ENCODE results near the gene CFAP45. TPM values are rescaled to one million over a fixed set of nuclear protein-coding genes. Genes with fewer than 3 reads are reported as not detected.
A peak's percentile ranks its signal among the peaks of the same experiment; 100 is the strongest.

Gene CFAP45
- polyA plus RNA-seq, 3 donors = 0.12 to 1.0 TPM; not detected in 1

GRCh38 chr1:159925719-159926078 is 25.7 kb upstream of the CFAP45 start:
- Mint-ChIP-seq H3K9me3 (peaks cover 0 to 3% (median 0%) of the 10 kb centered on the region in 7 donors), H3K27ac (peak overlapping the region; percentile 97 to 100 (median 100)), H3K36me3 (peaks cover 16 to 22% of the 10 kb centered on the region in 2 donors), H3K27me3 (ENCODE audit: low read depth in 3 of 3) (peaks cover 7 to 18% (median 11%) of the 10 kb centered on the region in 3 donors), H3K4me3 (peak overlapping the region; percentile 95 to 96), H3K4me1 (peaks cover 40% of the 10 kb centered on the region)
- H3K27me3 ChIP-seq (ENCODE audit: control insufficient read depth in 2 of 2, insufficient read depth in 2 of 2, low read length in 2 of 2) = no peaks in the 10 kb centered on the region
- H2AFZ ChIP-seq (ENCODE audit: insufficient read depth, low read depth, low read length, poor library complexity, severe bottlenecking) = peak overlapping the region; percentile 58
- H4K20me1 ChIP-seq (ENCODE audit: insufficient read depth, low read length) = peaks cover 21% of the 10 kb centered on the region
- H3K36me3 ChIP-seq (replicated peaks in 1 of 2; ENCODE audit: control insufficient read depth in 1 of 2, insufficient read depth in 2 of 2, low read length in 2 of 2) = peaks cover under 1 to 3% of the 10 kb centered on the region in 2 donors
- peaks cover 53% of the 10 kb centered on the region for H3K79me2 ChIP-seq (ENCODE audit: insufficient read depth, low read length)
- DNase-seq = peak in 2 of 3 donors; percentile 48 to 79
- peak overlapping the region; percentile 78 for H3K4me2 ChIP-seq (replicated peaks; ENCODE audit: extremely low read depth, low read length, poor library complexity, severe bottlenecking)
- peak overlapping the region; percentile 76 to 96 (median 94) for H3K4me3 ChIP-seq (replicated peaks in 1 of 3; ENCODE audit: low read depth in 2 of 3, low read length in 3 of 3)
- H3K9ac ChIP-seq (ENCODE audit: insufficient read depth, low read length, poor library complexity, severe bottlenecking) = peak overlapping the region; percentile 100
- H3K9me3 ChIP-seq (replicated peaks in 1 of 2; ENCODE audit: control insufficient read depth in 1 of 2, insufficient read depth in 1 of 2, low read length in 2 of 2) = no peaks in the 10 kb centered on the region
- intact Hi-C loops (cut with micrococcal nuclease) = loop anchor here in 1 of 2 donors (5.0 to 10.0 kb wide), 2 partner anchors 33 to 419 kb away; partner anchors contain the start of genes COPA and NCSTN
- TF ChIP-seq CTCF (IDR thresholded peaks at IDR 0.05) = no peak
- peak overlapping the region; percentile 95 to 99 for H3K27ac ChIP-seq (ENCODE audit: low read depth in 1 of 2, low read length in 2 of 2)
- WGBS (ENCODE audit: insufficient coverage) = 17% methylated on average over 5 of the region's 7 CpGs
- peaks cover 36 to 43% of the 10 kb centered on the region in 2 donors for H3K4me1 ChIP-seq (ENCODE audit: control insufficient read depth in 1 of 2, insufficient read depth in 2 of 2, low read length in 2 of 2)

- H3K4me3 ChIP-seq (replicated peaks in 1 of 3; ENCODE audit: low read depth in 2 of 3, low read length in 3 of 3) = peak within 1 kb of the TSS; percentile 76 to 96 (median 94)
- no peaks in the 10 kb centered on the region for H3K9me3 ChIP-seq (replicated peaks in 1 of 2; ENCODE audit: control insufficient read depth in 1 of 2, insufficient read depth in 1 of 2, low read length in 2 of 2)
- Mint-ChIP-seq H3K36me3 (peaks cover 22 to 28% of the 10 kb centered on the region in 2 donors), H3K4me3 (peak within 1 kb of the TSS; percentile 96 to 97), H3K27ac (peak within 1 kb of the TSS; percentile 97 to 100 (median 100)), H3K9me3 (peaks cover 0 to 3% (median 0%) of the 10 kb centered on the region in 7 donors), H3K4me1 (peaks cover 42% of the 10 kb centered on the region), H3K27me3 (ENCODE audit: low read depth in 3 of 3) (peaks cover 5 to 18% (median 11%) of the 10 kb centered on the region in 3 donors)
- H3K9ac ChIP-seq (ENCODE audit: insufficient read depth, low read length, poor library complexity, severe bottlenecking) = peak within 1 kb of the TSS; percentile 100
- peak within 1 kb of the TSS; percentile 58 for H2AFZ ChIP-seq (ENCODE audit: insufficient read depth, low read depth, low read length, poor library complexity, severe bottlenecking)
- peaks cover 60% of the 10 kb centered on the region for H3K79me2 ChIP-seq (ENCODE audit: insufficient read depth, low read length)
- H3K4me1 ChIP-seq (ENCODE audit: control insufficient read depth in 1 of 2, insufficient read depth in 2 of 2, low read length in 2 of 2) = peaks cover 39 to 43% of the 10 kb centered on the region in 2 donors
- WGBS (ENCODE audit: insufficient coverage) = under 1% methylated on average over 52 of the region's 58 CpGs
- intact Hi-C loops (cut with micrococcal nuclease) = loop anchor here in 1 of 2 donors (5.0 to 10.0 kb wide), 2 partner anchors 33 to 420 kb away; partner anchors contain the start of genes COPA and NCSTN
- no peaks in the 10 kb centered on the region for H3K27me3 ChIP-seq (ENCODE audit: control insufficient read depth in 2 of 2, insufficient read depth in 2 of 2, low read length in 2 of 2)
- H3K4me2 ChIP-seq (replicated peaks; ENCODE audit: extremely low read depth, low read length, poor library complexity, severe bottlenecking) = peak within 1 kb of the TSS; percentile 78
- no peak for TF ChIP-seq CTCF (IDR thresholded peaks at IDR 0.05)
- H3K27ac ChIP-seq (ENCODE audit: low read depth in 1 of 2, low read length in 2 of 2) = peak within 1 kb of the TSS; percentile 95 to 99
- DNase-seq = peak; percentile 82 to 92 (median 88)
- peaks cover 28% of the 10 kb centered on the region for H4K20me1 ChIP-seq (ENCODE audit: insufficient read depth, low read length)
- H3K36me3 ChIP-seq (replicated peaks in 1 of 2; ENCODE audit: control insufficient read depth in 1 of 2, insufficient read depth in 2 of 2, low read length in 2 of 2) = peaks cover 7 to 10% of the 10 kb centered on the region in 2 donors
Observed at GRCh38 chr1:159924791-159925718, 25.1 kb upstream of the CFAP45 start, which contains the start of gene TAGLN2. TAGLN2 (minus strand) TSS chr1:159925507; CDS start chr1:159920509, 4,998 bp downstream.

Data from CD14-positive monocyte (primary cell).